Muscle of leg (tissue), 11 donors: ENCODE measurements around the gene PTPN13. TPM values are rescaled to one million over a fixed set of nuclear protein-coding genes. Genes with fewer than 3 reads are reported as not detected.

Experiments
- DNase-seq: peaks from one replicate; pipeline ENCODE4 v3.0.0; 2013
- H3K27ac ChIP-seq: one replicate; pipeline ENCODE4 v1.5.1; 2013; ENCODE audit warnings: mild to moderate bottlenecking, low read length, control low read depth
- H3K27me3 ChIP-seq: one replicate; pipeline ENCODE4 v1.6.1; 2013; ENCODE audit warnings: low read length; ENCODE audit not compliant: control insufficient read depth, insufficient read depth
- H3K36me3 ChIP-seq: one replicate; pipeline ENCODE4 v1.6.1; 2013; ENCODE audit warnings: low read length; ENCODE audit not compliant: control insufficient read depth, insufficient read depth
- H3K4me1 ChIP-seq: one replicate; pipeline ENCODE4 v1.6.1; 2013; ENCODE audit warnings: low read length; ENCODE audit not compliant: control insufficient read depth, insufficient read depth
- H3K4me3 ChIP-seq: one replicate; pipeline ENCODE4 v1.5.1; 2013; ENCODE audit warnings: low read length, control low read depth
- H3K9me3 ChIP-seq: replicated peaks from 2 replicates; pipeline ENCODE4 v1.6.1; 2013; ENCODE audit warnings: low read depth, low read length; ENCODE audit not compliant: control insufficient read depth
- WGBS: methylation state at CpG from one replicate; pipeline ENCODE4 v1.1.5; 2013; ENCODE audit warnings: missing lambda C conversion rate; ENCODE audit not compliant: insufficient coverage; 5-methylcytosine and 5-hydroxymethylcytosine counted together
- polyA plus RNA-seq, 8 donors: library from polyadenylated mRNA; unstranded; fragments of 120-200 nt; gene quantifications; one replicate each; pipeline versions ENCODE4 v1.2.1 to v1.2.3, GENCODE V29; 2013; ENCODE audit warnings: inconsistent platforms in 1 of 8, low replicate concordance in 1 of 8; ENCODE audit not compliant: insufficient read length in 8 of 8, insufficient read depth in 1 of 8
- total RNA-seq: library from RNA; stranded (reverse); fragments of 120-200 nt; gene quantifications from one replicate; pipeline ENCODE4 v1.2.4, GENCODE V29; 2013

Gene PTPN13
- total and polyA plus RNA-seq, 9 donors: 2.8 to 14.2 (median 4.8) TPM

DNA sequence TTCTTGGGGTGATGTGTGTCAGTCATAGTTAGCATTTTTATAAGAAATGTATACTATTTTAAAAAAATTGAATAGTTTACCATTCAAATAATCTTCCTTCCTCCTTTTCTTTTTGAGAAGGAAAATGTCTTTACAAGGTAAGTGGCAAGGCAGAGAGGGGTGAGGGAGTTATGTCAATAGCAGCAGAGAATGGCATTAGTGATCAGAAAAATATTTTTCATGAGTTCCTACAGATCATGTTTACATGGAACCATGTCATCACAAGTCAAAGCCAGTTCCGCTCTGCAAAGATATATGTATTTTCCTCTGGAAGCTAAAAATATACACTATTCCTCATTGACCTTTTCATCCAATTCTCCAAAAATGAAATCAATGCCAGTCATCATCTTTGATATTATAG is 67.3 kb downstream of the PTPN13 start:
- H3K36me3 ChIP-seq: no peaks in the 10 kb centered on the region
- WGBS: no CpG with 5 or more reads among the region's 1 CpG
- no peak overlapping the region for H3K4me3 ChIP-seq
- DNase-seq: no peak
- no peaks in the 10 kb centered on the region for H3K9me3 ChIP-seq
- no peaks in the 10 kb centered on the region for H3K4me1 ChIP-seq
- H3K27me3 ChIP-seq: no peaks in the 10 kb centered on the region
- H3K27ac ChIP-seq: no peak overlapping the region

DNA sequence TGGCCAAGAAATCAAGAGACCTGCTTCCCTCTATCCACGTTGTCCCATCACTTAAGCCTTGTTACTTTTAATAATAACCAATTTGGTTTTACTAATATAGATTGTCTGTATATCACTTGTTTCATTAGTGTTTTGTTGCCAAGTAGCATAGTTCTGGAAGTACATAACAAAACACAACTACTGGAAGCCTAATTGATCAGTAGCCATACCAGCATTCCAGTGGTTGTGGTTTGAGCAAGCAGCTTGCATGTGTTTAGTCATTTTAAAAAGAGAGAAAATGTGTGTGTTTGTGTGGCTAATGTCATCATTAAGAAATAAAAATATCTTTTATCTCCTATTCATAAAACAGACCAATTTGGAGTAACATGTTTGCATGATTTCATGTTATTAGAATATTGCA is 70.8 kb downstream of the PTPN13 start:
- H3K4me1 ChIP-seq: no peaks in the 10 kb centered on the region
- no peaks in the 10 kb centered on the region for H3K27me3 ChIP-seq
- no peak overlapping the region for H3K4me3 ChIP-seq
- no peaks in the 10 kb centered on the region for H3K9me3 ChIP-seq
- no peaks in the 10 kb centered on the region for H3K36me3 ChIP-seq
- WGBS: no CpG with 5 or more reads among the region's 1 CpG
- no peak overlapping the region for H3K27ac ChIP-seq
- no peak for DNase-seq

GRCh38 chr4:86670298-86670697 is 76.2 kb downstream of the PTPN13 start:
- DNase-seq: no peak
- Histone ChIP-seq H3K4me1 (no peaks in the 10 kb centered on the region), H3K27ac (no peak overlapping the region), H3K36me3 (no peaks in the 10 kb centered on the region), H3K27me3 (no peaks in the 10 kb centered on the region), H3K9me3 (no peaks in the 10 kb centered on the region), H3K4me3 (no peak overlapping the region)
- no CpG with 5 or more reads among the region's 1 CpG for WGBS

DNA sequence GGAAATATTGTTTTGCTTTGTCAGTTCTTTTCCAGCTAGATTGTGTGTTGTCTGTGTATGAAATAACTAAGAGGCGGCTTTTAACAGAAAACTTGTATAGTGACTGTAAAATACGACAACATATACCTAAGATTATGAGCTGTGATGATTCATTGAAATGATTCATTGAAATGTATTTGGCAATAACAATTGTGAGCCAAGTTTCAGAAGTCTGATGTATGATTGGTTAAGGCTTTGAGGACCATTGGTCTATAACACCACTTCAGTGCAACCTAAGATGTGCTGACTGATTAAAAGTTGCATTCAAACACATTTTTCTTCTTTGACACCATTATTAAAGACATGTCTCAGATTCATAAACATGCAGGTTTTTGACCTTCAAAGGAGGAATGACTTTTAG is 76.6 kb downstream of the PTPN13 start:
- no CpG with 5 or more reads among the region's 2 CpGs for WGBS
- Histone ChIP-seq H3K27ac (no peak overlapping the region), H3K4me3 (no peak overlapping the region), H3K36me3 (no peaks in the 10 kb centered on the region), H3K9me3 (no peaks in the 10 kb centered on the region), H3K27me3 (no peaks in the 10 kb centered on the region), H3K4me1 (no peaks in the 10 kb centered on the region)
- no peak for DNase-seq

DNA sequence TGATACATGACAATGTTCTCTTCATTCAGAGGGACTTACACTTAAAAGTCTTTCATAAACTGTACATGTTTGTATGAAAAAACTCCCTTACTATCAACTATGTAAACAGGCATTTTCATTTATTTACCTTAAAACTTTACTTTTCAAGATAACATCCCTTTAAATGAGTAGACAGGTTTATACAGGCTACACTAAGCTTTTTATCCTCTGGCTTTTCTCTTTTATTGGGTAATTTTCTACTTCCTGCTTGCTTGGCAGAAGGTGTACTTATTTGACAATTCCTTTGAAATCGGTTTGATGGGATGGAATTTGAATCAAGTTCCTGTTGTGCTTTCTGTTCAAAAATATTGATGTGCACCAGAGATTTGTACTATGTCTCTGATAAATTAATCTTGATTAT is 81.4 kb downstream of the PTPN13 start:
- Histone ChIP-seq H3K36me3 (no peaks in the 10 kb centered on the region), H3K27me3 (no peaks in the 10 kb centered on the region), H3K27ac (no peak overlapping the region), H3K4me1 (no peaks in the 10 kb centered on the region), H3K9me3 (no peaks in the 10 kb centered on the region), H3K4me3 (no peak overlapping the region)
- no peak for DNase-seq
- no CpG with 5 or more reads among the region's 1 CpG for WGBS

DNA sequence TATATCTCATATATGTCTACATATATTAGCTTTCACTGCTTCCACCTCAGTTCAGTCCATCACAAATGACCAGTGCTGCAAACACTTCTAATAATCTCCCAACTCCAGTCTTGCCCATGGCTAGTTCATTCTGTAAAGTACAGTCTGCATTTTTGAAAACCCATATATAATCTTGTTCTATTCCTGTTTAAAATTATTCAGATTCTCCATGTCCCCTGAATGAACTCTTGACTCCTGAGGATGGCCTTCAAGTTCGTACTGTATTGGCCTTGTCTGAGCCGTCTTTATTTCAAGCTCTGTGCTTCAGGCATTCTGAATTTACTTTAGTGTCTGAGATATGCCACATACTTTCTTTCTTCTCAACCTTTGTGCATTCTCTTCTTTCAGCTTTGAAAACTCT is 84.7 kb downstream of the PTPN13 start:
- no peak overlapping the region for H3K4me3 ChIP-seq
- no peak for DNase-seq
- H3K4me1 ChIP-seq: no peaks in the 10 kb centered on the region
- 80% methylated on average over 2 of the region's 2 CpGs for WGBS
- no peaks in the 10 kb centered on the region for H3K36me3 ChIP-seq
- H3K27ac ChIP-seq: no peak overlapping the region
- no peaks in the 10 kb centered on the region for H3K27me3 ChIP-seq
- no peaks in the 10 kb centered on the region for H3K9me3 ChIP-seq

DNA sequence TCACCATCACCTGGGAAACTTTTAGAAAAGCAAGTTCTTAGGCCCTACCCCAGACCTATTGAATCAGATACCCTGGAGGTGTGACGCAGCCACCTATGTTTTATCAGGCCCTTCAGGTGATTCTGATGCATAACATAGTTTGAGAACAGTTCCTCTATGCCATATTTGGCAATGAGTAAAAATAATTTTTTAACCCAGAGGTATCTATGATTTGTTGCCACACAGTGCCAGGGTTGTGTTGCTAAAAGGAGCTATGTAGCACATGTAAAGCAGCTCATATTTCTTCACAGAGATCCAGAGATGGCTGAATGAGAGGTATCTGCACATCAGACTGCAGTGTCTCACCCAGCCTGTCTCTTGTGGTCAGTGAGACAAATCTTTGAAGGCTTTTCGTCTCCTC is 85.3 kb downstream of the PTPN13 start:
- H3K9me3 ChIP-seq: no peaks in the 10 kb centered on the region
- no CpG with 5 or more reads among the region's 2 CpGs for WGBS
- no peak for DNase-seq
- no peaks in the 10 kb centered on the region for H3K27me3 ChIP-seq
- H3K36me3 ChIP-seq: no peaks in the 10 kb centered on the region
- no peak overlapping the region for H3K4me3 ChIP-seq
- no peaks in the 10 kb centered on the region for H3K4me1 ChIP-seq
- no peak overlapping the region for H3K27ac ChIP-seq

GRCh38 chr4:86683167-86683566 is 89.1 kb downstream of the PTPN13 start:
- no peaks in the 10 kb centered on the region for H3K4me1 ChIP-seq
- H3K36me3 ChIP-seq: no peaks in the 10 kb centered on the region
- no peak overlapping the region for H3K4me3 ChIP-seq
- H3K27me3 ChIP-seq: no peaks in the 10 kb centered on the region
- no peak for DNase-seq
- no peak overlapping the region for H3K27ac ChIP-seq
- H3K9me3 ChIP-seq: no peaks in the 10 kb centered on the region
- WGBS: 85% methylated on average over 1 of the region's 2 CpGs

DNA sequence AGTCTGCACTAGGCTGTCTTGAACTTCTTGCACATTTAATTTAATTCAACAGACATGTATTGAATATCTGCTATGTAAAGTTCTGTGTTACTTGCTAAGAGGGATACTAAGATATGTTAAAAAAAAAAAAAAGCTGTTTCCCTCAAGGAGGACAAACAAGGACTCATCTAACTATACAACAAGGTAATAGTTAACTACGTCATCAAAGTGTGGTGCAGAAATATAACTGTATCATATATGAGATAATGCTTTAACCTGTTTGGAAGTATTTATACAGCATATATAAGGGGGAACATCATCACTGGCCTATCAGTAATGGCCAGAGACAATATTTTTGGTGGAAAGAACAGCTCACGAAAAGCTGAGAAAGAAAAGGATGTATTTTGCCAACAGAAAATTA is 89.9 kb downstream of the PTPN13 start:
- 88% methylated on average over 1 of the region's 2 CpGs for WGBS
- H3K36me3 ChIP-seq: no peaks in the 10 kb centered on the region
- no peak overlapping the region for H3K4me3 ChIP-seq

DNA sequence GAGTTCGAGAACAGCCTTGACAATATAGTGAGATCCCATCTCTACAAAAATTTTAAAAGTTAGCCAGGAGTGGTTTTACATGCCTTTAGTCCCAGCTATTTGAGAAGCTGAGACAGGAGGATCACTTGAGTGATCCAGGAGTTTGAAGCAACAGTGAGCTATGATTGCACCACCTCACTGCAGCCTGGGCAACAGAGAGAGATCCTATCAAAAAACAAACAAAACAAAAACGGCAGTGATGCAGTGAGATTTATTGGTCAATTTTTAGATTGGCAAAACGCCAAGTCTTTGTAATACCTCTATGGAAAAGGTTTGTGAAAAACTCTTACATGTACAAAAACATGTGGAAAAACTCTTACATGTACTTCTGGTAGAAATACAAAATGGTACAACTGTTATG is 91.3 kb downstream of the PTPN13 start:
- no CpG with 5 or more reads among the region's 3 CpGs for WGBS

More for the DNA sequence above, 89.9 kb downstream of the PTPN13 start:
- Histone ChIP-seq H3K9me3 (no peaks in the 10 kb centered on the region), H3K27me3 (no peaks in the 10 kb centered on the region), H3K27ac (no peak overlapping the region), H3K4me1 (no peaks in the 10 kb centered on the region)
- DNase-seq: no peak

DNA sequence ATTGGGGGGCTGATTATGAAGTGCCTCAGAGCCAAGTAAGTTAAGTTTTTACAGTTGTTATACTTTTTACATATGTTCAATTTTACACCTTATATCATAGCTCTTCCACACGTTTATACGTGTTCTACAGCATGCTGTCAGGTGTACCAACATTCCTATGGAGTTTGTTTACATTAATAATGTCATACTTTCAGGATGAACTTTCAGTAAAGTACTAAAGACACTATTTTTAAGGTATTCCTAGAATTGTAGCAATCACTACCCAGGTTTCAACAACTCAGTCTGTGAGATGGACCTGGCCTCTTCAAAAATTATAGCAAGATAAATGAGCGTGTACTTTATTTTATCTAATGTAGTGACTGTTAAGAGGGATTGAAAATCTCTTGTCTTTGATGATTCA is 92.6 kb downstream of the PTPN13 start:
- Histone ChIP-seq H3K27me3 (no peaks in the 10 kb centered on the region), H3K4me3 (no peak overlapping the region), H3K4me1 (no peaks in the 10 kb centered on the region), H3K9me3 (no peaks in the 10 kb centered on the region), H3K27ac (no peak overlapping the region), H3K36me3 (no peaks in the 10 kb centered on the region)
- DNase-seq: no peak
- no CpG with 5 or more reads among the region's 3 CpGs for WGBS

More for the DNA sequence above, 91.3 kb downstream of the PTPN13 start:
- H3K27ac ChIP-seq: no peak overlapping the region
- H3K27me3 ChIP-seq: no peaks in the 10 kb centered on the region
- H3K36me3 ChIP-seq: no peaks in the 10 kb centered on the region
- no peak overlapping the region for H3K4me3 ChIP-seq
- H3K4me1 ChIP-seq: no peaks in the 10 kb centered on the region
- no peaks in the 10 kb centered on the region for H3K9me3 ChIP-seq
- no peak for DNase-seq
